ENCODE results near the gene RNF166.

The RNF166 gene

GRCh38 chr16:88673716-88674379 is 32.4 kb downstream of the RNF166 start:
- Histone ChIP-seq H3K9me2 (replicated peaks; ENCODE audit: control insufficient read depth, low read length) (no peaks in the 10 kb centered on the region), H3K27ac (ENCODE audit: low read depth, low read length) (no peak overlapping the region), H3K4me3 (ENCODE audit: low read length) (no peak overlapping the region), H3K4me1 (ENCODE audit: control insufficient read depth, low read length) (no peaks in the 10 kb centered on the region), H3F3A (ENCODE audit: control insufficient read depth, insufficient read depth) (no peaks in the 10 kb centered on the region), H4K20me1 (ENCODE audit: control insufficient read depth, insufficient read depth, low read depth, low read length) (no peaks in the 10 kb centered on the region), H3K27me3 (ENCODE audit: control insufficient read depth, low read length) (no peaks in the 10 kb centered on the region), H3K4me2 (ENCODE audit: low read length) (no peak overlapping the region), H3K9me3 (ENCODE audit: control insufficient read depth, insufficient read depth, low read length) (no peaks in the 10 kb centered on the region), H3K79me2 (ENCODE audit: control insufficient read depth, low read length) (no peaks in the 10 kb centered on the region), H3K36me3 (ENCODE audit: control insufficient read depth, low read length) (peaks cover 12% of the 10 kb centered on the region; the same call in 1 of the 2 replicates)
- TF ChIP-seq EZH2phosphoT487 (IDR thresholded peaks at IDR 0.05; ENCODE audit: borderline replicate concordance, low read length) (no peak), CTCF (IDR thresholded peaks at IDR 0.05; ENCODE audit: low read depth, low read length, poor library complexity, severe bottlenecking) (no peak)

DNA sequence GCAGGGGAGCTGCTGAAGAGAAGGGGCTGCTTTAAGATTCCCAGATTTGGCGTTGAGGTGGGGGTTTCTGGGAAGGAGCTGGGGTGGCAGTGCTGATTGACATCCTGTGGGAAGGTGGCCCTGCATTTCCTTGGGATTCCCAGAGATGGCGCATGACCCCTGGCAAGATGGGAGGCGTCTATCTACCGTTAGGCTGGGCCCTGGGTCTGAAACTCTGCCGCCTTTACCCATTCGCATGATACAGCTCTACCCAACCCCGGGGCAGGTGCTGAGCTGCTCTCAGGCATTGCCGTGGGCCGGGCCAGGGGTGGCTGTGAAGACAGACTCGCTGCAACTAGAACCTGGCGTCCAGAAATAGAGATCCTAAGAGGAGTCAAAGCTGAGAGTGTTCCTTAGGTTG is 33.4 kb downstream of the RNF166 start:
- no peak overlapping the region for H3K27ac ChIP-seq (ENCODE audit: low read depth, low read length)
- peaks cover 18% of the 10 kb centered on the region; the same call in 1 of the 2 replicates for H3K36me3 ChIP-seq (ENCODE audit: control insufficient read depth, low read length)
- no peak overlapping the region for H3K4me2 ChIP-seq (ENCODE audit: low read length)
- H3K4me1 ChIP-seq (ENCODE audit: control insufficient read depth, low read length), result no peaks in the 10 kb centered on the region
- no peaks in the 10 kb centered on the region for H3K9me3 ChIP-seq (ENCODE audit: control insufficient read depth, insufficient read depth, low read length)
- H3K79me2 ChIP-seq (ENCODE audit: control insufficient read depth, low read length), result no peaks in the 10 kb centered on the region
- H4K20me1 ChIP-seq (ENCODE audit: control insufficient read depth, insufficient read depth, low read depth, low read length), result no peaks in the 10 kb centered on the region
- H3K4me3 ChIP-seq (ENCODE audit: low read length), result no peak overlapping the region
- H3K27me3 ChIP-seq (ENCODE audit: control insufficient read depth, low read length), result no peaks in the 10 kb centered on the region
- H3F3A ChIP-seq (ENCODE audit: control insufficient read depth, insufficient read depth), result no peaks in the 10 kb centered on the region
- H3K9me2 ChIP-seq (replicated peaks; ENCODE audit: control insufficient read depth, low read length), result no peaks in the 10 kb centered on the region
- TF ChIP-seq CTCF (IDR thresholded peaks at IDR 0.05; ENCODE audit: low read depth, low read length, poor library complexity, severe bottlenecking) (no peak), EZH2phosphoT487 (IDR thresholded peaks at IDR 0.05; ENCODE audit: borderline replicate concordance, low read length) (no peak)

- no peaks in the 10 kb centered on the region for H3F3A ChIP-seq (ENCODE audit: control insufficient read depth, insufficient read depth)
- TF ChIP-seq EZH2phosphoT487 (IDR thresholded peaks at IDR 0.05; ENCODE audit: borderline replicate concordance, low read length) (no peak), CTCF (IDR thresholded peaks at IDR 0.05; ENCODE audit: low read depth, low read length, poor library complexity, severe bottlenecking) (no peak)
- H3K4me2 ChIP-seq (ENCODE audit: low read length), result no peak overlapping the region
These were observed 34.4 kb downstream of the RNF166 start for GRCh38 chr16:88671806-88672205.

More at GRCh38 chr16:88671806-88672205, 34.4 kb downstream of the RNF166 start:
- no peaks in the 10 kb centered on the region for H3K9me2 ChIP-seq (replicated peaks; ENCODE audit: control insufficient read depth, low read length)
- no peaks in the 10 kb centered on the region for H3K27me3 ChIP-seq (ENCODE audit: control insufficient read depth, low read length)
- peaks cover 2% of the 10 kb centered on the region; the same call in 1 of the 2 replicates for H3K79me2 ChIP-seq (ENCODE audit: control insufficient read depth, low read length)
- no peak overlapping the region for H3K4me3 ChIP-seq (ENCODE audit: low read length)
- H3K27ac ChIP-seq (ENCODE audit: low read depth, low read length), result no peak overlapping the region
- H3K9me3 ChIP-seq (ENCODE audit: control insufficient read depth, insufficient read depth, low read length), result no peaks in the 10 kb centered on the region
- H4K20me1 ChIP-seq (ENCODE audit: control insufficient read depth, insufficient read depth, low read depth, low read length), result no peaks in the 10 kb centered on the region
- H3K36me3 ChIP-seq (ENCODE audit: control insufficient read depth, low read length), result peaks cover 25% of the 10 kb centered on the region; the same call in 1 of the 2 replicates
- peaks cover 7% of the 10 kb centered on the region; the same call in 1 of the 2 replicates for H3K4me1 ChIP-seq (ENCODE audit: control insufficient read depth, low read length)

Measured in DOHH2 (cell line).